ENCODE measurements around the gene APBA1. TPM values are rescaled to one million over a fixed set of nuclear protein-coding genes. Genes with fewer than 3 reads are reported as not detected.

Gene APBA1
- polyA plus RNA-seq, 1 experiment, result 4.6 TPM

- DNase-seq (ENCODE audit: low read depth), result no peak
- ChIA-PET POLR2A (no interaction called here), CTCF (interaction anchor here (0.5 to 1.1 kb wide), 2 partner anchors 14 to 24 kb away, joined by 3 read pairs; no protein-coding TSS in a partner anchor)
Measured at GRCh38 chr9:69463497-69464068, 208.6 kb downstream of the APBA1 start.

GRCh38 chr9:69462394-69462793 lies 209.8 kb downstream of the APBA1 start:
- ChIA-PET POLR2A (no interaction called here), CTCF (interaction anchor here (0.9 to 1.1 kb wide), 2 partner anchors 13 to 41 kb away, joined by 3 read pairs; no protein-coding TSS in a partner anchor)
- DNase-seq (ENCODE audit: low read depth), result no peak
- TF ChIP-seq CTCF (IDR thresholded peaks at IDR 0.05; ENCODE audit: insufficient read depth, low read depth, low read length), result no peak
- Histone ChIP-seq H3K36me3 (ENCODE audit: control insufficient read depth, insufficient read depth, low read length) (no peaks in the 10 kb centered on the region; the same call in 1 of the 2 replicates), H3K4me3 (ENCODE audit: low read depth, low read length) (no peak overlapping the region), H3K27me3 (ENCODE audit: control insufficient read depth, insufficient read depth, low read length) (no peaks in the 10 kb centered on the region)

More at GRCh38 chr9:69463497-69464068, 208.6 kb downstream of the APBA1 start:
- no peak for TF ChIP-seq CTCF (IDR thresholded peaks at IDR 0.05; ENCODE audit: insufficient read depth, low read depth, low read length)
- Histone ChIP-seq H3K4me3 (ENCODE audit: low read depth, low read length) (no peak overlapping the region), H3K36me3 (ENCODE audit: control insufficient read depth, insufficient read depth, low read length) (no peaks in the 10 kb centered on the region; the same call in 1 of the 2 replicates), H3K27me3 (ENCODE audit: control insufficient read depth, insufficient read depth, low read length) (no peaks in the 10 kb centered on the region)

GRCh38 chr9:69461103-69461887 lies 210.9 kb downstream of the APBA1 start:
- no peak for TF ChIP-seq CTCF (IDR thresholded peaks at IDR 0.05; ENCODE audit: insufficient read depth, low read depth, low read length)
- no peak for DNase-seq (ENCODE audit: low read depth)
- Histone ChIP-seq H3K27me3 (ENCODE audit: control insufficient read depth, insufficient read depth, low read length) (no peaks in the 10 kb centered on the region), H3K36me3 (ENCODE audit: control insufficient read depth, insufficient read depth, low read length) (no peaks in the 10 kb centered on the region; the same call in 1 of the 2 replicates), H3K4me3 (ENCODE audit: low read depth, low read length) (no peak overlapping the region)
- POLR2A ChIA-PET, result no interaction called here
- CTCF ChIA-PET, result interaction anchor here (0.9 kb wide), 1 partner anchor 40 kb away, joined by 3 read pairs; no protein-coding TSS in a partner anchor

GRCh38 chr9:69460012-69460411 lies 212.2 kb downstream of the APBA1 start:
- no peaks in the 10 kb centered on the region; the same call in 1 of the 2 replicates for H3K36me3 ChIP-seq (ENCODE audit: control insufficient read depth, insufficient read depth, low read length)

More at GRCh38 chr9:69460012-69460411, 212.2 kb downstream of the APBA1 start:
- TF ChIP-seq CTCF (IDR thresholded peaks at IDR 0.05; ENCODE audit: insufficient read depth, low read depth, low read length), result no peak
- Histone ChIP-seq H3K4me3 (ENCODE audit: low read depth, low read length) (no peak overlapping the region), H3K27me3 (ENCODE audit: control insufficient read depth, insufficient read depth, low read length) (no peaks in the 10 kb centered on the region)
- no peak for DNase-seq (ENCODE audit: low read depth)
- ChIA-PET CTCF (no interaction called here), POLR2A (no interaction called here)

Measured in BJ (cell line).